Measurements from ENCODE around the gene PACSIN1. TPM values are rescaled to one million over a fixed set of nuclear protein-coding genes. Genes with fewer than 3 reads are reported as not detected.

Gene PACSIN1
- total and polyA plus RNA-seq, 2 of the 4 experiments (the other 2 are of a cell fraction): 0.02 TPM; not detected in 1

DNA sequence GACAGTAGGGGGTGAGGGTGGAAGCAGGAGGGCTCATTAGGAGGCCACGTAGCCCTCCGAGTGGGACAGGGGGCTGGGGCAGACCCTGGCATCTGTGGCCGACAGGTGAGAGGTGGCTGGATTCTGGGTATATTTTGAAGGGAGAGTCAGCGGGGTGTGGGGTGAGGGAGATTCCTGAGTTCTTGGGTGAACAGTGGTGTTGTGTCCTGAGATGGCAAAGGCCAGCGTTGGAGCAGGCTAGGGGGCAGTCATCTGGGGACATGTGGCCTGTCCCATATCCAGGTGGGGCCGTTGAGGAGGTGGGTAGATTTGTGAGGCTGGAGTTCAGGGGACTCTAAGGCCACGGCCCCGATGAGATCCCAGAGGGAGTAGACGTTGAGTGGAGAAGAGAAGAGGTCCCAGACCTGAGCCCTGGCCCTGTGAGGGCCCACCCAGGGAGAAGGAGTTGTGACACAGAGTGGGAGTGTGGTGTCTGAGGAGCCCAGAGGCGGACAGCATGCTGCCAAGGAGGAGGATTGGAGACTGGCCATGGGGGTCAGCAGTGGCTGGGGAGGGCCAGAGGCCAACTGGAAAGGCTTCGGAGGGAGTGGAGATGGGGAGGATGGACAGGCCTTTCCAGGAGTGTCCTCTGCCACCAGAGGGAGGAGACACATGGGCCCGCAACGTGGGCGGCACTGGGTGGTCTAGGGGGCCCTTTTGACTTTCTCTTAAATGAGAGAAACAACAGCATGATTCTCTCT, 19.6 kb downstream of the PACSIN1 start:
- ATAC-seq (ENCODE audit: low read depth): no peak
- H3K27ac ChIP-seq (ENCODE audit: insufficient read depth, low read length): no peak overlapping the region
- no peaks in the 10 kb centered on the region for H3K9me1 ChIP-seq (ENCODE audit: insufficient read depth, low read length)
- POLR2A ChIA-PET (ENCODE audit: unreplicated experiment): no interaction called here
- no TSS peak for BruUV-seq (replicated peaks)
- H2BK15ac ChIP-seq (ENCODE audit: low read depth, low read length): no peak overlapping the region
- no peaks in the 10 kb centered on the region for H4K20me1 ChIP-seq (ENCODE audit: insufficient read depth, low read length)
- no peak overlapping the region for H3K14ac ChIP-seq (replicated peaks; ENCODE audit: low read depth, low read length)
- WGBS, 2 experiments (ENCODE audit: extremely low coverage in 2 of 2, insufficient read length in 1 of 2): 57% methylated on average over 9 of the region's 14 CpGs; no CpG with 5 or more reads in 1 of the 2 experiments
- TF ChIP-seq, protein P1, sequence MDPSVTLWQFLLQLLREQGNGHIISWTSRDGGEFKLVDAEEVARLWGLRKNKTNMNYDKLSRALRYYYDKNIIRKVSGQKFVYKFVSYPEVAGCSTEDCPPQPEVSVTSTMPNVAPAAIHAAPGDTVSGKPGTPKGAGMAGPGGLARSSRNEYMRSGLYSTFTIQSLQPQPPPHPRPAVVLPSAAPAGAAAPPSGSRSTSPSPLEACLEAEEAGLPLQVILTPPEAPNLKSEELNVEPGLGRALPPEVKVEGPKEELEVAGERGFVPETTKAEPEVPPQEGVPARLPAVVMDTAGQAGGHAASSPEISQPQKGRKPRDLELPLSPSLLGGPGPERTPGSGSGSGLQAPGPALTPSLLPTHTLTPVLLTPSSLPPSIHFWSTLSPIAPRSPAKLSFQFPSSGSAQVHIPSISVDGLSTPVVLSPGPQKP (IDR thresholded peaks at IDR 0.05; ENCODE audit: borderline replicate concordance, low read depth, low read length): no peak
- TF ChIP-seq NFE2L2 (IDR thresholded peaks at IDR 0.05; ENCODE audit: low read depth, low read length): no peak
- no peak for TF ChIP-seq SMC3 (IDR thresholded peaks at IDR 0.05; ENCODE audit: low read depth, low read length)
- TF ChIP-seq MXI1 (IDR thresholded peaks at IDR 0.05; ENCODE audit: borderline replicate concordance, low read depth, low read length): no peak
- TF ChIP-seq FOS (IDR thresholded peaks at IDR 0.05; ENCODE audit: low read depth, low read length): no peak
- no peak for TF ChIP-seq MAZ (IDR thresholded peaks at IDR 0.05; ENCODE audit: borderline replicate concordance, low read depth, low read length)
- TF ChIP-seq, protein P2, sequence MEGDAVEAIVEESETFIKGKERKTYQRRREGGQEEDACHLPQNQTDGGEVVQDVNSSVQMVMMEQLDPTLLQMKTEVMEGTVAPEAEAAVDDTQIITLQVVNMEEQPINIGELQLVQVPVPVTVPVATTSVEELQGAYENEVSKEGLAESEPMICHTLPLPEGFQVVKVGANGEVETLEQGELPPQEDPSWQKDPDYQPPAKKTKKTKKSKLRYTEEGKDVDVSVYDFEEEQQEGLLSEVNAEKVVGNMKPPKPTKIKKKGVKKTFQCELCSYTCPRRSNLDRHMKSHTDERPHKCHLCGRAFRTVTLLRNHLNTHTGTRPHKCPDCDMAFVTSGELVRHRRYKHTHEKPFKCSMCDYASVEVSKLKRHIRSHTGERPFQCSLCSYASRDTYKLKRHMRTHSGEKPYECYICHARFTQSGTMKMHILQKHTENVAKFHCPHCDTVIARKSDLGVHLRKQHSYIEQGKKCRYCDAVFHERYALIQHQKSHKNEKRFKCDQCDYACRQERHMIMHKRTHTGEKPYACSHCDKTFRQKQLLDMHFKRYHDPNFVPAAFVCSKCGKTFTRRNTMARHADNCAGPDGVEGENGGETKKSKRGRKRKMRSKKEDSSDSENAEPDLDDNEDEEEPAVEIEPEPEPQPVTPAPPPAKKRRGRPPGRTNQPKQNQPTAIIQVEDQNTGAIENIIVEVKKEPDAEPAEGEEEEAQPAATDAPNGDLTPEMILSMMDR (conservative IDR thresholded peaks at IDR 0.05; ENCODE audit: low read depth, low read length): no peak
- TF ChIP-seq CHD1 (IDR thresholded peaks at IDR 0.05; ENCODE audit: low read depth, low read length): no peak
- CTCF ChIA-PET: no interaction called here
- intact Hi-C loops (cut with micrococcal nuclease) (no loop called here), in situ Hi-C loops (cut with MboI; ENCODE audit: low sequenced_read_pairs) (no loop called here), dilution Hi-C loops (cut with HindIII; ENCODE audit: low sequenced_read_pairs, unreplicated experiment) (no loop called here)
- H3K18ac ChIP-seq (ENCODE audit: low read depth, low read length): no peak overlapping the region
- H2BK120ac ChIP-seq (ENCODE audit: low read depth, low read length): no peak overlapping the region
- no peak overlapping the region for H4K8ac ChIP-seq (ENCODE audit: low read depth in 2 of 2, low read length in 2 of 2)
- no peak overlapping the region for H3K4ac ChIP-seq (ENCODE audit: low read depth, low read length)
- DNase-seq: no peak
- no peak overlapping the region for H2BK5ac ChIP-seq (ENCODE audit: low read depth, low read length, poor library complexity, severe bottlenecking)
- no peak overlapping the region for H2AFZ ChIP-seq (replicated peaks; ENCODE audit: low read length, poor library complexity)
- H3K79me1 ChIP-seq (ENCODE audit: low read depth in 1 of 2, low read length in 2 of 2): no peaks in the 10 kb centered on the region
- H3K9me3 ChIP-seq (ENCODE audit: control insufficient read depth, insufficient read depth, low read length): no peaks in the 10 kb centered on the region
- H3K9ac ChIP-seq (ENCODE audit: low read depth, low read length): no peak overlapping the region
- no peak overlapping the region for H2AK5ac ChIP-seq (ENCODE audit: low read depth, low read length)
- no peak overlapping the region for H2AK9ac ChIP-seq (replicated peaks; ENCODE audit: low read depth, low read length, poor library complexity)
- no peak overlapping the region for H3K4me2 ChIP-seq (ENCODE audit: low read depth, low read length)
- H3K23ac ChIP-seq (ENCODE audit: low read depth, low read length): no peak overlapping the region
- H3K36me3 ChIP-seq (ENCODE audit: control insufficient read depth, insufficient read depth, low read length): no peaks in the 10 kb centered on the region
- H2BK20ac ChIP-seq (ENCODE audit: low read depth, low read length): no peak overlapping the region
- H4K91ac ChIP-seq (ENCODE audit: insufficient read depth, low read depth, low read length): no peak overlapping the region
- H3K4me1 ChIP-seq (ENCODE audit: control insufficient read depth, insufficient read depth, low read length): no peaks in the 10 kb centered on the region
- H3K27me3 ChIP-seq (ENCODE audit: control insufficient read depth, insufficient read depth, low read length): peaks cover 16% of the 10 kb centered on the region
- H3K4me3 ChIP-seq (ENCODE audit: insufficient read depth, low read depth, low read length): no peak overlapping the region
- H4K5ac ChIP-seq (ENCODE audit: low read depth, low read length): no peak overlapping the region
- H3K56ac ChIP-seq (ENCODE audit: extremely low read depth, insufficient read depth, low read length): no peak overlapping the region
